Measurements from ENCODE around the gene ESRRA. TPM values are rescaled to one million over a fixed set of nuclear protein-coding genes. Genes with fewer than 3 reads are reported as not detected.
A peak's percentile ranks its signal among the peaks of the same experiment; 100 is the strongest.

Gene ESRRA
- total and polyA plus RNA-seq, 2 of the 13 experiments (the other 11 are each of a cell fraction or from before 2014, with no cell fraction given), result 18.1 to 36.3 TPM

DNA sequence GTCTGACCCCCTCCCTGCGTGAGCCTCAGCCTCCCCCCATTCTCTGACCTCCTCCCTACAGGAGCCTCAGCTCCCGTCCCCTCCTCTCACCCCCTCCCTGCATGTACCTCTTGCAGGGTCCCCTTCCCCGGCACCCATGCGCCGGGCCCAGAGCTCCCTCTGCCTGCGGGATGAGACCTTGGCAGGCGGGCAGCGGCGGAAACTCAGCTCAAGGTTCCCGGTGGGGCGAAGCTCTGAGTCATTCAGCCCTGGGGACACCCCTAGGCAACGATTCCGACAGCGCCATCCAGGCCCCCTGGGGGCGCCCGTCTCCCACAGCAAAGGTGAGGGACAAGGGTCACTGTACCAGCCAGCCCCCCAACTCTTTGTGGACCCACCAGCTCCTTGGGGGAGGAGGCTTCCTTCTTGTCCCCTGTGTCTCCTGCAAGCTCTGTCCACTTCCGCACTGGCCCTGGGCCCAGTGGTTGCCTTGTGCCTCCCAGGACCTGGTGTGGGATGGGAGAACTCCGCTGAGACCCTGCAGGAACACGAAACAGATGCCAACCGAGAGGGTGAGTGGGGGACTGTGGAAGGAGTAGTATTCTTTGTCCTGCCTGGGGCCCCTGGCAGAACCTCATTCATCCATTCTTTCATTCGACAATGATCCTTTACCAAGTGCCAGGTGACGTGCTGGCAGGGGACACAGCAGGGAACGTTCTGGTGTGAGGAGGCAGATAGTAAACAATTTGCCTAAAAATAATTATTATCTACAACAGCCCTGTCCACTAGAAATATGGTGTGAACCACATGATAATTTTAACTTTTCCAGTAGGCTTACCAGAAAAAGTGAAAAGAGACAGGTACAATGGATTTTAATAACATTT lies 50.0 kb downstream of the ESRRA start (continued):
- TF ChIP-seq, protein P1, sequence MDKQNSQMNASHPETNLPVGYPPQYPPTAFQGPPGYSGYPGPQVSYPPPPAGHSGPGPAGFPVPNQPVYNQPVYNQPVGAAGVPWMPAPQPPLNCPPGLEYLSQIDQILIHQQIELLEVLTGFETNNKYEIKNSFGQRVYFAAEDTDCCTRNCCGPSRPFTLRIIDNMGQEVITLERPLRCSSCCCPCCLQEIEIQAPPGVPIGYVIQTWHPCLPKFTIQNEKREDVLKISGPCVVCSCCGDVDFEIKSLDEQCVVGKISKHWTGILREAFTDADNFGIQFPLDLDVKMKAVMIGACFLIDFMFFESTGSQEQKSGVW (CRISPR knock-in tag; IDR thresholded peaks at IDR 0.05; ENCODE audit: borderline replicate concordance), result no peak
- no peak for TF ChIP-seq ZNF10 (CRISPR knock-in tag; IDR thresholded peaks at IDR 0.05; ENCODE audit: borderline replicate concordance, low read depth)
- TF ChIP-seq RAD51 (IDR thresholded peaks at IDR 0.05; ENCODE audit: borderline replicate concordance), result no peak
- no peak for TF ChIP-seq DMAP1 (CRISPR knock-in tag; IDR thresholded peaks at IDR 0.05)
- TF ChIP-seq SPEN (CRISPR knock-in tag; IDR thresholded peaks at IDR 0.05; ENCODE audit: low read depth), result 0 out of 2 replicates have a peak, but pooled peaks have one; percentile 21
- TF ChIP-seq, protein P2, sequence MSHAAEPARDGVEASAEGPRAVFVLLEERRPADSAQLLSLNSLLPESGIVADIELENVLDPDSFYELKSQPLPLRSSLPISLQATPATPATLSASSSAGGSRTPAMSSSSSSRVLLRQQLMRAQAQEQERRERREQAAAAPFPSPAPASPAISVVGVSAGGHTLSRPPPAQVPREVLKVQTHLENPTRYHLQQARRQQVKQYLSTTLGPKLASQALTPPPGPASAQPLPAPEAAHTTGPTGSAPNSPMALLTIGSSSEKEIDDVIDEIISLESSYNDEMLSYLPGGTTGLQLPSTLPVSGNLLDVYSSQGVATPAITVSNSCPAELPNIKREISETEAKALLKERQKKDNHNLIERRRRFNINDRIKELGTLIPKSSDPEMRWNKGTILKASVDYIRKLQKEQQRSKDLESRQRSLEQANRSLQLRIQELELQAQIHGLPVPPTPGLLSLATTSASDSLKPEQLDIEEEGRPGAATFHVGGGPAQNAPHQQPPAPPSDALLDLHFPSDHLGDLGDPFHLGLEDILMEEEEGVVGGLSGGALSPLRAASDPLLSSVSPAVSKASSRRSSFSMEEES (CRISPR knock-in tag; IDR thresholded peaks at IDR 0.05), result no peak
- TF ChIP-seq ZNF564 (CRISPR knock-in tag; IDR thresholded peaks at IDR 0.05), result no peak
- TF ChIP-seq, protein P3, sequence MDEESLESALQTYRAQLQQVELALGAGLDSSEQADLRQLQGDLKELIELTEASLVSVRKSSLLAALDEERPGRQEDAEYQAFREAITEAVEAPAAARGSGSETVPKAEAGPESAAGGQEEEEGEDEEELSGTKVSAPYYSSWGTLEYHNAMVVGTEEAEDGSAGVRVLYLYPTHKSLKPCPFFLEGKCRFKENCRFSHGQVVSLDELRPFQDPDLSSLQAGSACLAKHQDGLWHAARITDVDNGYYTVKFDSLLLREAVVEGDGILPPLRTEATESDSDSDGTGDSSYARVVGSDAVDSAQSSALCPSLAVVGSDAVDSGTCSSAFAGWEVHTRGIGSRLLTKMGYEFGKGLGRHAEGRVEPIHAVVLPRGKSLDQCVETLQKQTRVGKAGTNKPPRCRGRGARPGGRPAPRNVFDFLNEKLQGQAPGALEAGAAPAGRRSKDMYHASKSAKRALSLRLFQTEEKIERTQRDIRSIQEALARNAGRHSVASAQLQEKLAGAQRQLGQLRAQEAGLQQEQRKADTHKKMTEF (CRISPR knock-in tag; IDR thresholded peaks at IDR 0.05), result peak; percentile 65
- TF ChIP-seq HOXA3 (CRISPR knock-in tag; IDR thresholded peaks at IDR 0.05), result peak; percentile 26; the same call in 1 of the 2 replicates
- TF ChIP-seq ZNF558 (CRISPR knock-in tag; IDR thresholded peaks at IDR 0.05; ENCODE audit: borderline replicate concordance), result no peak
- TF ChIP-seq ZNF781 (CRISPR knock-in tag; IDR thresholded peaks at IDR 0.05; ENCODE audit: borderline replicate concordance, not compliant biosample characterization), result no peak
- no peak; the same call in 1 of the 2 replicates for TF ChIP-seq ZNF782 (CRISPR knock-in tag; IDR thresholded peaks at IDR 0.05; ENCODE audit: borderline replicate concordance)
- TF ChIP-seq, protein P4, sequence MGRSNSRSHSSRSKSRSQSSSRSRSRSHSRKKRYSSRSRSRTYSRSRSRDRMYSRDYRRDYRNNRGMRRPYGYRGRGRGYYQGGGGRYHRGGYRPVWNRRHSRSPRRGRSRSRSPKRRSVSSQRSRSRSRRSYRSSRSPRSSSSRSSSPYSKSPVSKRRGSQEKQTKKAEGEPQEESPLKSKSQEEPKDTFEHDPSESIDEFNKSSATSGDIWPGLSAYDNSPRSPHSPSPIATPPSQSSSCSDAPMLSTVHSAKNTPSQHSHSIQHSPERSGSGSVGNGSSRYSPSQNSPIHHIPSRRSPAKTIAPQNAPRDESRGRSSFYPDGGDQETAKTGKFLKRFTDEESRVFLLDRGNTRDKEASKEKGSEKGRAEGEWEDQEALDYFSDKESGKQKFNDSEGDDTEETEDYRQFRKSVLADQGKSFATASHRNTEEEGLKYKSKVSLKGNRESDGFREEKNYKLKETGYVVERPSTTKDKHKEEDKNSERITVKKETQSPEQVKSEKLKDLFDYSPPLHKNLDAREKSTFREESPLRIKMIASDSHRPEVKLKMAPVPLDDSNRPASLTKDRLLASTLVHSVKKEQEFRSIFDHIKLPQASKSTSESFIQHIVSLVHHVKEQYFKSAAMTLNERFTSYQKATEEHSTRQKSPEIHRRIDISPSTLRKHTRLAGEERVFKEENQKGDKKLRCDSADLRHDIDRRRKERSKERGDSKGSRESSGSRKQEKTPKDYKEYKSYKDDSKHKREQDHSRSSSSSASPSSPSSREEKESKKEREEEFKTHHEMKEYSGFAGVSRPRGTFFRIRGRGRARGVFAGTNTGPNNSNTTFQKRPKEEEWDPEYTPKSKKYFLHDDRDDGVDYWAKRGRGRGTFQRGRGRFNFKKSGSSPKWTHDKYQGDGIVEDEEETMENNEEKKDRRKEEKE (IDR thresholded peaks at IDR 0.05), result no peak
- TF ChIP-seq ZNF350 (CRISPR knock-in tag; IDR thresholded peaks at IDR 0.05; ENCODE audit: borderline replicate concordance, low read depth), result peak; percentile 89
- TF ChIP-seq HDAC2 (CRISPR knock-in tag; IDR thresholded peaks at IDR 0.05), result peak; percentile 66; the same call in 1 of the 2 replicates
- peak; percentile 69; the same call in 1 of the 2 replicates for TF ChIP-seq ZFX (CRISPR knock-in tag; IDR thresholded peaks at IDR 0.05; ENCODE audit: low read depth)
- TF ChIP-seq U2AF2 (IDR thresholded peaks at IDR 0.05; ENCODE audit: low read depth, low read length), result no peak
- 0 out of 2 replicates have a peak, but pooled peaks have one; percentile 53 for TF ChIP-seq MIXL1 (CRISPR knock-in tag; IDR thresholded peaks at IDR 0.05)
- TF ChIP-seq ZNF572 (CRISPR knock-in tag; IDR thresholded peaks at IDR 0.05), result 0 out of 2 replicates have a peak, but pooled peaks have one; percentile 56
- no peak for TF ChIP-seq ZNF296 (CRISPR knock-in tag; conservative IDR thresholded peaks at IDR 0.05)
- TF ChIP-seq ATF7-NPFF (CRISPR knock-in tag; IDR thresholded peaks at IDR 0.05; ENCODE audit: low read depth), result no peak
